ENCODE results near the gene EPB41L4B. TPM values are rescaled to one million over a fixed set of nuclear protein-coding genes. Genes with fewer than 3 reads are reported as not detected.
"Not testable (repeated sequence)": the region's sequence is repeated elsewhere in the genome, so short reads cannot be mapped to it uniquely, and the experiment has no call there.

Gene EPB41L4B
- total RNA-seq, 4 donors from 2014 or later, result 0.42 to 2.3 (median 1.5) TPM

GRCh38 chr9:109228093-109228642 lies 92.7 kb downstream of the EPB41L4B start:
- no peaks in the 10 kb centered on the region for H3K9me3 ChIP-seq
- H3K4me1 ChIP-seq, result no peaks in the 10 kb centered on the region
- H3K27me3 ChIP-seq, result no peaks in the 10 kb centered on the region
- H3K27ac ChIP-seq (replicated peaks in 1 of 4), result no peak overlapping the region
- no peaks in the 10 kb centered on the region for H3K36me3 ChIP-seq
- DNase-seq (ENCODE audit: extremely low spot score), result no peak
- intact Hi-C loops (cut with DNase I), result no loop called here
- TF ChIP-seq EP300 (IDR thresholded peaks at IDR 0.05) (no peak), POLR2A (IDR thresholded peaks at IDR 0.05; ENCODE audit: low read depth) (no peak), CTCF (IDR thresholded peaks at IDR 0.05) (no peak), POLR2AphosphoS5 (IDR thresholded peaks at IDR 0.05) (no peak)
- H3K4me3 ChIP-seq, result no peak overlapping the region

DNA sequence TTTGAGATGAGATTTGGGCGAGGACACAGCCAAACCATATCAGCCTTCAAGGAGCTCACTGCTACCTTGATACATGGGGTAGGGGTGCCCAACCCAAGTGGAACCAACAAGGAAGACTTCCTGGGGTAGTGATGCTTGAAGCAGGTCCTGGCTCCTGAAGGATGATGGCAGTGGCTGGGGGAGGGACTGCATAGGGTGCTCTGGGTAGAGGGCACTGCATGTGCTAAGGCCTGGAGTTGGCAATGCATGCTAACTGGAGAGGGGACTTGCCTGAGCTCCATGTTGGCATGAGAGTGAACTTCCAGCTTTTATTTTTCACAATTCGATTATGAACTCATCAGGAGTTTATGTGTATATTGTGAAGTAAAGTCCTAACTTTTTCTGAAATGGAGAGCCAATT lies 95.2 kb downstream of the EPB41L4B start:
- intact Hi-C loops (cut with DNase I), result no loop called here
- TF ChIP-seq EP300 (IDR thresholded peaks at IDR 0.05) (no peak), POLR2A (IDR thresholded peaks at IDR 0.05; ENCODE audit: low read depth) (no peak)
- H3K36me3 ChIP-seq, result no peaks in the 10 kb centered on the region
- WGBS, result 75% methylated on average over 2 of the region's 2 CpGs
- H3K4me1 ChIP-seq, result no peaks in the 10 kb centered on the region
- DNase-seq (ENCODE audit: extremely low spot score), result no peak
- H3K27ac ChIP-seq (replicated peaks in 1 of 4), result no peak overlapping the region
- no peaks in the 10 kb centered on the region for H3K9me3 ChIP-seq
- H3K4me3 ChIP-seq, result no peak overlapping the region
- H3K27me3 ChIP-seq, result peaks cover 0 to under 1% (median 0%) of the 10 kb centered on the region in 4 donors

DNA sequence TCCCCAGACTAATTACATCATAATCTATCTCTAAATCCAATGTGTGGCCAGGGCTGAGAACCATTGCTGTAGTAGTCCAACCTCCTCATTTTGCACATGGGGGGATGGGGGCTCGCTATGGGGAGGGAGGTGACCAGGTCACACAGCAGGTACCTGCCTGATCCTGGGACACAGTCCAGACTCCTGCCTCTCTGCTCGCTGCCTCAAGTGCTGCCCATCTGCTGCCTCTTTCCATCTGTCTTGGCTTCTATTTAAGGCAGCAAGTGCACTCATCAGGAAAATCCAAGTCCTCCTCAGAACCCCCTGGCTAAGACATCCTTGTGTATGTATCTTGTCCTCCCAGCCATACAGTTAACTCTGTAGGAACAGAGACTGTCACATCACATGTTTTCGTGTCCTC lies 96.1 kb downstream of the EPB41L4B start:
- Histone ChIP-seq H3K27ac (replicated peaks in 1 of 4) (no peak overlapping the region), H3K4me3 (no peak overlapping the region), H3K36me3 (no peaks in the 10 kb centered on the region), H3K9me3 (no peaks in the 10 kb centered on the region), H3K27me3 (peaks cover 0 to 8% (median 0%) of the 10 kb centered on the region in 4 donors), H3K4me1 (no peaks in the 10 kb centered on the region)
- no peak for TF ChIP-seq CTCF (IDR thresholded peaks at IDR 0.05)
- no peak for TF ChIP-seq POLR2A (IDR thresholded peaks at IDR 0.05; ENCODE audit: low read depth)
- no peak for TF ChIP-seq EP300 (IDR thresholded peaks at IDR 0.05)
- TF ChIP-seq POLR2AphosphoS5 (IDR thresholded peaks at IDR 0.05), result no peak
- intact Hi-C loops (cut with DNase I), result no loop called here
- no peak for DNase-seq (ENCODE audit: extremely low spot score)
- WGBS, result 80% methylated on average over 3 of the region's 3 CpGs

GRCh38 chr9:109218242-109218641 lies 102.6 kb downstream of the EPB41L4B start:
- H3K36me3 ChIP-seq; H3K27ac ChIP-seq (replicated peaks in 1 of 4); H3K27me3 ChIP-seq; intact Hi-C loops (cut with DNase I); DNase-seq (ENCODE audit: extremely low spot score); H3K4me3 ChIP-seq; H3K4me1 ChIP-seq; H3K9me3 ChIP-seq: not testable (repeated sequence)
- WGBS, result 89% methylated on average over 4 of the region's 4 CpGs

- no peak overlapping the region for H3K27ac ChIP-seq (replicated peaks in 1 of 4)
- TF ChIP-seq EP300 (IDR thresholded peaks at IDR 0.05), result no peak
- TF ChIP-seq POLR2AphosphoS5 (IDR thresholded peaks at IDR 0.05), result no peak
- TF ChIP-seq CTCF (IDR thresholded peaks at IDR 0.05), result no peak
- no peak for TF ChIP-seq POLR2A (IDR thresholded peaks at IDR 0.05; ENCODE audit: low read depth)
- H3K27me3 ChIP-seq, result no peaks in the 10 kb centered on the region
- H3K4me3 ChIP-seq, result no peak overlapping the region
- 95% methylated on average over 6 of the region's 6 CpGs for WGBS
- H3K4me1 ChIP-seq, result no peaks in the 10 kb centered on the region
- H3K36me3 ChIP-seq, result no peaks in the 10 kb centered on the region
- DNase-seq (ENCODE audit: extremely low spot score), result no peak
- intact Hi-C loops (cut with DNase I), result no loop called here
- no peaks in the 10 kb centered on the region for H3K9me3 ChIP-seq
Measured at GRCh38 chr9:109214414-109214813, 106.4 kb downstream of the EPB41L4B start.

Data from esophagus muscularis mucosa (tissue), 4 donors.